ENCODE data around the gene SLC16A14.

The SLC16A14 gene

GRCh38 chr2:230043461-230043860 lies 25.3 kb downstream of the SLC16A14 start:
- no peak overlapping the region for H3K4me3 ChIP-seq (ENCODE audit: low read depth, low read length)
- no peak for TF ChIP-seq CTCF (IDR thresholded peaks at IDR 0.05; ENCODE audit: low read depth, low read length, missing control alignments)
- in situ Hi-C loops (cut with HindIII; ENCODE audit: low sequenced_read_pairs): no loop called here
- no peak for DNase-seq (ENCODE audit: low read depth)

DNA sequence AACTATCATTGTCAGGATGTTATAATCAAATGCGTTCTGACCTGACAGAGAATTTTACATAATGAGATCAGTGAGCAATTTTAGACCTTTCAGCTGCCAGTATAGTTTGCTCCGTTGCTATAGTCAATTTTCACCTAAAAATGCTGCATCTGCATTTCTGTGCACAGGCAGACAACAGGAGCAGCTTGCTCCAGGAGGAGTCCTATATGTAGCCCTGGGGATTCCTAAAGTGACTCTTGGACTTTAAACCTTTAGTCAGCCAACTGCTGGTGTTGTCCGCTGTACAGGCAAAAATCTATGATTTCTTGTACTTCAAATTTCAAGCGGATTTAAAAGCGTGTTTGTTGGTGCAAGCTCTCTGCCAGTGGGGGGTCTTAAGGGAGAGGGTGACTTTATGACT lies 25.7 kb downstream of the SLC16A14 start:
- no peak overlapping the region for H3K4me3 ChIP-seq (ENCODE audit: low read depth, low read length)
- TF ChIP-seq CTCF (IDR thresholded peaks at IDR 0.05; ENCODE audit: low read depth, low read length, missing control alignments): no peak
- in situ Hi-C loops (cut with HindIII; ENCODE audit: low sequenced_read_pairs): no loop called here
- DNase-seq (ENCODE audit: low read depth): no peak

- H3K4me3 ChIP-seq (ENCODE audit: low read depth, low read length): no peak overlapping the region
- in situ Hi-C loops (cut with HindIII; ENCODE audit: low sequenced_read_pairs): no loop called here
- DNase-seq (ENCODE audit: low read depth): no peak
- TF ChIP-seq CTCF (IDR thresholded peaks at IDR 0.05; ENCODE audit: low read depth, low read length, missing control alignments): no peak
These were observed 26.5 kb downstream of the SLC16A14 start for GRCh38 chr2:230042195-230042594.

DNA sequence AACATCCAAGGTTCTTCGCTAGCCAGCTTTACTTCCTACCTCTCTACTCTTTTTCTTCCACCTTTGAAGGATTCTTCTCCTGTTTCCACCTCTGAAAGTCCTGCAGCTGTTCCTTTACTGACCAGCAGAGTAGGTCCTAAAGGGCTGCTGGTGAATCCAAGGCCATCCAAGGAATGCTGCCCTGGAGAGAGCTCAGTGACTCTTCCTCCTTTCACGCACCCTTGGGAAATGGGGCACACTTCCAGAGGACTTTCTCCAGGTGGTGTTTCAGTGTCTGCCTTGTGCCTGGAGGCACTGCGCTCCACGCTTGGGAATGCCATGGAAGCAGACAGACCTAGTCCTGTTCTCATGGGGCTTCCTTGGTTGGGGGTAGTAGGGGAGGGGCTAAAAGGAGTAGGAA lies 45.4 kb downstream of the SLC16A14 start:
- no peak overlapping the region for H3K4me3 ChIP-seq (ENCODE audit: low read depth, low read length)
- no peak for DNase-seq (ENCODE audit: low read depth)
- in situ Hi-C loops (cut with HindIII; ENCODE audit: low sequenced_read_pairs): no loop called here
- TF ChIP-seq CTCF (IDR thresholded peaks at IDR 0.05; ENCODE audit: low read depth, low read length, missing control alignments): no peak

DNA sequence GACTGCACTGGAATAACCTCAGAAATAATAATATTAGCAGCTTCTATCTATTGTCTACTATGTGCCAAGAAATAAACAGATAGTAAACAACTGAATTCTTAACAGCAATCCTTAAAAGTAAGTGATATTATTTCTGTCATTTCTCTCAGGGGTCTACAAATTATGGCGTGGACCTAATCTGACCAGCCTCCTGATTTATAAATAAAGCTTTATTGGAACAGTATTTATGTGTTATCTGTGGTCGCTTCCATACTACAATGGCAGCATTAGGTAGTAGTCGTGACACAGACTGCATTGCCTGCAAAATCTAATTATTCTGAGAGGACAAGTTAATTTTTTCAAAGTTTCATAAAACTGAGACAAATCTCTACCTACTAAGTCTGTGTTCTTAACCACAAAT lies 49.0 kb downstream of the SLC16A14 start:
- H3K4me3 ChIP-seq (ENCODE audit: low read depth, low read length): no peak overlapping the region
- DNase-seq (ENCODE audit: low read depth): no peak
- in situ Hi-C loops (cut with HindIII; ENCODE audit: low sequenced_read_pairs): no loop called here
- no peak for TF ChIP-seq CTCF (IDR thresholded peaks at IDR 0.05; ENCODE audit: low read depth, low read length, missing control alignments)

DNA sequence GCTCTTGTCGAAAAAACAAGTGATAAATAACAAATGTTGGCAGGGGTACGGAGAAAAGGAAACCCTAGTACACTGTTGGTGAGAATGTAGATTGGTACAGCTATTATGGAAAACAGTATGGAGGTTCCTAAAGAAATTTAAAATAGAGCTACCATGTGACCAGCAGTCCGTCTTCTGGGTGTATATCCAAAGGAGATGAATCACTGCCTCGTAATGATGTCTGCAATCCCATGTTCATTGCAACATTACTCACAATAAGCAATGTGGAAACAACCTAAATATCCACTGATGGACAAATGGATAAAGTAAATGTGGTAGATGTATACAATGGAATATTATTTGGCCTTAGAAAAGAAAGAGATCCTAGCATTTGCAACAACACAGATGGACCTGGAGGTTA lies 50.6 kb downstream of the SLC16A14 start:
- in situ Hi-C loops (cut with HindIII; ENCODE audit: low sequenced_read_pairs): no loop called here
- DNase-seq (ENCODE audit: low read depth): no peak
- H3K4me3 ChIP-seq (ENCODE audit: low read depth, low read length): no peak overlapping the region
- no peak for TF ChIP-seq CTCF (IDR thresholded peaks at IDR 0.05; ENCODE audit: low read depth, low read length, missing control alignments)

DNA sequence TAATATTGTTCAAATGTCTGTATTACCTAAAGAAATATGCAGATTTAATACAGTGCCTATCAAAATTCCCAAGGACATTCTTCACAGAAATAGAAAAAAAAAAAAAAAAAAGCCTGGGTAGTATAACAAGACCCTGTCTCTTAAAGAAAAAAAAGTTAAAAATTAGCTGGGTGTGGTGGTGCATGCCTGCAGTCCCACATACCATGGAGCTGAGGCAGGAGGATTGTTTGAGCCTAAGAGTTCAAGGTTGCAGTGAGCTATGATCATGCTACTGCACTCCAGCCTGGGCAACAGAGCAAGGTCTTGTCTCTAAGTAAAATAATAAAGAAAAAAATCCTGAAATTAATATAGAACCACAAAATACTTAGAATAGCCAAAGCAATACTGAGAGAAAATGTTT lies 51.9 kb downstream of the SLC16A14 start:
- no peak overlapping the region for H3K4me3 ChIP-seq (ENCODE audit: low read depth, low read length)
- no peak for DNase-seq (ENCODE audit: low read depth)
- in situ Hi-C loops (cut with HindIII; ENCODE audit: low sequenced_read_pairs): no loop called here

More for the DNA sequence above, 51.9 kb downstream of the SLC16A14 start:
- no peak for TF ChIP-seq CTCF (IDR thresholded peaks at IDR 0.05; ENCODE audit: low read depth, low read length, missing control alignments)
